ENCODE data around the gene CCDC201.

The CCDC201 gene

GRCh38 chr7:45915606-45916005, 42.7 kb upstream of the CCDC201 start:
- Histone ChIP-seq H3K4me3 (ENCODE audit: insufficient read depth, low read length, poor library complexity, severe bottlenecking) (no peak overlapping the region), H3K4me2 (ENCODE audit: low read depth, low read length, poor library complexity, severe bottlenecking) (no peak overlapping the region), H2AFZ (ENCODE audit: low read depth, low read length, severe bottlenecking) (no peak overlapping the region), H3K27ac (ENCODE audit: low read depth, low read length) (no peak overlapping the region), H3K27me3 (ENCODE audit: low read length) (no peaks in the 10 kb centered on the region), H3F3A (ENCODE audit: insufficient read depth) (no peaks in the 10 kb centered on the region), H3K9ac (ENCODE audit: low read length) (no peak overlapping the region), H3K9me3 (ENCODE audit: insufficient read depth, low read length) (no peaks in the 10 kb centered on the region), H3K36me3 (ENCODE audit: low read length) (no peaks in the 10 kb centered on the region), H3K9me2 (replicated peaks; ENCODE audit: insufficient read depth, low read length) (no peaks in the 10 kb centered on the region), H3K79me2 (ENCODE audit: insufficient read depth, low read length) (no peaks in the 10 kb centered on the region), H4K20me1 (ENCODE audit: low read depth, low read length) (no peaks in the 10 kb centered on the region)
- TF ChIP-seq, protein P1, sequence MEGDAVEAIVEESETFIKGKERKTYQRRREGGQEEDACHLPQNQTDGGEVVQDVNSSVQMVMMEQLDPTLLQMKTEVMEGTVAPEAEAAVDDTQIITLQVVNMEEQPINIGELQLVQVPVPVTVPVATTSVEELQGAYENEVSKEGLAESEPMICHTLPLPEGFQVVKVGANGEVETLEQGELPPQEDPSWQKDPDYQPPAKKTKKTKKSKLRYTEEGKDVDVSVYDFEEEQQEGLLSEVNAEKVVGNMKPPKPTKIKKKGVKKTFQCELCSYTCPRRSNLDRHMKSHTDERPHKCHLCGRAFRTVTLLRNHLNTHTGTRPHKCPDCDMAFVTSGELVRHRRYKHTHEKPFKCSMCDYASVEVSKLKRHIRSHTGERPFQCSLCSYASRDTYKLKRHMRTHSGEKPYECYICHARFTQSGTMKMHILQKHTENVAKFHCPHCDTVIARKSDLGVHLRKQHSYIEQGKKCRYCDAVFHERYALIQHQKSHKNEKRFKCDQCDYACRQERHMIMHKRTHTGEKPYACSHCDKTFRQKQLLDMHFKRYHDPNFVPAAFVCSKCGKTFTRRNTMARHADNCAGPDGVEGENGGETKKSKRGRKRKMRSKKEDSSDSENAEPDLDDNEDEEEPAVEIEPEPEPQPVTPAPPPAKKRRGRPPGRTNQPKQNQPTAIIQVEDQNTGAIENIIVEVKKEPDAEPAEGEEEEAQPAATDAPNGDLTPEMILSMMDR (IDR thresholded peaks at IDR 0.05; ENCODE audit: insufficient read depth, low read length, poor library complexity, severe bottlenecking), result no peak
- TF ChIP-seq EZH2phosphoT487 (conservative IDR thresholded peaks at IDR 0.05; ENCODE audit: low read length), result no peak

DNA sequence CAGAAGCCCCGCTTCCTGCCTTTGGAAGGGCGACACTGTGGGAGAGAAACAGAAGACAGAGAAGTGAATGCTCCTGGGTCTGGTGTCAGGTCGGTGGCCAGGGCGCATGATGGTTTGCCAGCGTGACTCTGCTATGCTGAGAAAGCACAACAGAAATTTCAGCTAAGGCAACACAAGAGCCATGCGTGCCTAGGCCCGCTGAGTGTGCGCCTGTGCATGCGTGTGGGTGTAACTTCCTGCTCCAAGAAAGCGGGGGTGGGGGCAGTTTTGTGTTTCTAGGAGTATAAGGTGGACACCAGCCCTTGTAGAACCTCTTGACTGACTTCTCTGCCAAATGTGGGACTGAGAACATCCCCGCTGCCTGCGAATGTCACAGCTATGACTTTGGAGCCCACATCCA, 42.0 kb upstream of the CCDC201 start:
- Histone ChIP-seq H3F3A (ENCODE audit: insufficient read depth) (no peaks in the 10 kb centered on the region), H3K36me3 (ENCODE audit: low read length) (no peaks in the 10 kb centered on the region)

GRCh38 chr7:45912972-45913371, 40.1 kb upstream of the CCDC201 start:
- Histone ChIP-seq H3K9me2 (replicated peaks; ENCODE audit: insufficient read depth, low read length) (no peaks in the 10 kb centered on the region), H3K4me3 (ENCODE audit: insufficient read depth, low read length, poor library complexity, severe bottlenecking) (no peak overlapping the region), H3K4me2 (ENCODE audit: low read depth, low read length, poor library complexity, severe bottlenecking) (no peak overlapping the region), H4K20me1 (ENCODE audit: low read depth, low read length) (no peaks in the 10 kb centered on the region), H3K79me2 (ENCODE audit: insufficient read depth, low read length) (no peaks in the 10 kb centered on the region), H3K27me3 (ENCODE audit: low read length) (no peaks in the 10 kb centered on the region), H3K9ac (ENCODE audit: low read length) (no peak overlapping the region), H3F3A (ENCODE audit: insufficient read depth) (no peaks in the 10 kb centered on the region), H3K36me3 (ENCODE audit: low read length) (no peaks in the 10 kb centered on the region), H3K27ac (ENCODE audit: low read depth, low read length) (no peak overlapping the region), H3K9me3 (ENCODE audit: insufficient read depth, low read length) (no peaks in the 10 kb centered on the region), H2AFZ (ENCODE audit: low read depth, low read length, severe bottlenecking) (no peak overlapping the region)
- no peak for TF ChIP-seq EZH2phosphoT487 (conservative IDR thresholded peaks at IDR 0.05; ENCODE audit: low read length)
- TF ChIP-seq, protein P1 (IDR thresholded peaks at IDR 0.05; ENCODE audit: insufficient read depth, low read length, poor library complexity, severe bottlenecking), result no peak

More for the DNA sequence above, 42.0 kb upstream of the CCDC201 start:
- no peaks in the 10 kb centered on the region for H3K9me2 ChIP-seq (replicated peaks; ENCODE audit: insufficient read depth, low read length)
- no peaks in the 10 kb centered on the region for H3K9me3 ChIP-seq (ENCODE audit: insufficient read depth, low read length)
- no peaks in the 10 kb centered on the region for H4K20me1 ChIP-seq (ENCODE audit: low read depth, low read length)
- no peak overlapping the region for H2AFZ ChIP-seq (ENCODE audit: low read depth, low read length, severe bottlenecking)
- no peak overlapping the region for H3K27ac ChIP-seq (ENCODE audit: low read depth, low read length)
- H3K27me3 ChIP-seq (ENCODE audit: low read length), result no peaks in the 10 kb centered on the region
- H3K9ac ChIP-seq (ENCODE audit: low read length), result no peak overlapping the region
- TF ChIP-seq, protein P1 (IDR thresholded peaks at IDR 0.05; ENCODE audit: insufficient read depth, low read length, poor library complexity, severe bottlenecking), result no peak
- no peak for TF ChIP-seq EZH2phosphoT487 (conservative IDR thresholded peaks at IDR 0.05; ENCODE audit: low read length)
- no peak overlapping the region for H3K4me3 ChIP-seq (ENCODE audit: insufficient read depth, low read length, poor library complexity, severe bottlenecking)
- no peak overlapping the region for H3K4me2 ChIP-seq (ENCODE audit: low read depth, low read length, poor library complexity, severe bottlenecking)
- H3K79me2 ChIP-seq (ENCODE audit: insufficient read depth, low read length), result no peaks in the 10 kb centered on the region
